Loucy (cell line): ENCODE measurements around the gene ZNF26.

Source experiments
- EZH2phosphoT487 ChIP-seq: fragments of 200-600 bp; IDR thresholded peaks from 2 replicates; pipeline ENCODE4 v1.6.1; 2018; ENCODE audit warnings: antibody characterized with exemption, mild to moderate bottlenecking, moderate library complexity, borderline replicate concordance
- TF ChIP-seq, protein P1 (sequence below): fragments of 200-600 bp; sonication (generic); conservative IDR thresholded peaks from 2 replicates; pipeline ENCODE4 v1.5.1; 2014; ENCODE audit warnings: mild to moderate bottlenecking, antibody characterized with exemption, low read length

DNA sequence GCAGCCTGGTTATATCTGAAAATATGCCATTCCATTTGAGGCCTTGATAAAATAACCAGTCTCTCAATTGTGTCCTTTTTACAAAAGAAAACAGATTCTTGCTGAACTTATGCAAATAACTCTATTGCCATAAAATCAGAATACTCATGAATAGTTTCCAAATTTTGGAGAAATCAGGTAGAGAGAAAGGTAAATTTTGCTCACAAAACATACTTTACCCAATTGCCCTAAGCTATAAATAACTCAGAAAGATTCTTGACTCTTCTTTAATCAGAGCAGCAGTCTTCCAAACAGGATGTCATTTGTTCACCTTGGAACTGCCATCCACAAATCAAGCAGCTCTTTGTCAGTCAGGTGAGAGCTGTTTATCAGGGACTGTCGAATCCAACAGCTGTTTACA is 12.6 kb downstream of the ZNF26 start:
- TF ChIP-seq, protein P1, sequence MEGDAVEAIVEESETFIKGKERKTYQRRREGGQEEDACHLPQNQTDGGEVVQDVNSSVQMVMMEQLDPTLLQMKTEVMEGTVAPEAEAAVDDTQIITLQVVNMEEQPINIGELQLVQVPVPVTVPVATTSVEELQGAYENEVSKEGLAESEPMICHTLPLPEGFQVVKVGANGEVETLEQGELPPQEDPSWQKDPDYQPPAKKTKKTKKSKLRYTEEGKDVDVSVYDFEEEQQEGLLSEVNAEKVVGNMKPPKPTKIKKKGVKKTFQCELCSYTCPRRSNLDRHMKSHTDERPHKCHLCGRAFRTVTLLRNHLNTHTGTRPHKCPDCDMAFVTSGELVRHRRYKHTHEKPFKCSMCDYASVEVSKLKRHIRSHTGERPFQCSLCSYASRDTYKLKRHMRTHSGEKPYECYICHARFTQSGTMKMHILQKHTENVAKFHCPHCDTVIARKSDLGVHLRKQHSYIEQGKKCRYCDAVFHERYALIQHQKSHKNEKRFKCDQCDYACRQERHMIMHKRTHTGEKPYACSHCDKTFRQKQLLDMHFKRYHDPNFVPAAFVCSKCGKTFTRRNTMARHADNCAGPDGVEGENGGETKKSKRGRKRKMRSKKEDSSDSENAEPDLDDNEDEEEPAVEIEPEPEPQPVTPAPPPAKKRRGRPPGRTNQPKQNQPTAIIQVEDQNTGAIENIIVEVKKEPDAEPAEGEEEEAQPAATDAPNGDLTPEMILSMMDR = no peak
- no peak for TF ChIP-seq EZH2phosphoT487
